Thymus (tissue), 11 donors: ENCODE measurements around the gene UBE4B. TPM values are rescaled to one million over a fixed set of nuclear protein-coding genes. Genes with fewer than 3 reads are reported as not detected.
A peak's percentile ranks its signal among the peaks of the same experiment; 100 is the strongest.
"Not testable (repeated sequence)": the region's sequence is repeated elsewhere in the genome, so short reads cannot be mapped to it uniquely, and the experiment has no call there.

ENCODE experiments used
- DNase-seq, 9 donors: peaks; one replicate each; pipeline ENCODE4 v3.0.0-alpha.2; 2013; ENCODE audit warnings: low spot score in 9 of 9, low read depth in 6 of 9, missing footprints in 1 of 9
- H3K27ac ChIP-seq, 2 donors: one replicate each; pipeline ENCODE4 v1.5.1; 2013; ENCODE audit warnings: control low read depth in 1 of 2, low read depth in 1 of 2, low read length in 1 of 2, mild to moderate bottlenecking in 1 of 2, moderate library complexity in 1 of 2
- H3K27me3 ChIP-seq, 2 donors: one replicate each; pipeline ENCODE4 v1.5.1; 2013; ENCODE audit warnings: low read length in 1 of 2; ENCODE audit not compliant: control insufficient read depth in 2 of 2, insufficient read depth in 1 of 2
- H3K36me3 ChIP-seq, 2 donors: one replicate each; pipeline ENCODE4 v1.5.1; 2013; ENCODE audit warnings: low read length in 1 of 2, mild to moderate bottlenecking in 1 of 2, moderate library complexity in 1 of 2; ENCODE audit not compliant: control insufficient read depth in 2 of 2, insufficient read depth in 2 of 2
- H3K4me1 ChIP-seq, 2 donors: one replicate each; pipeline ENCODE4 v1.5.1; 2013; ENCODE audit warnings: low read length in 2 of 2; ENCODE audit not compliant: control insufficient read depth in 2 of 2, insufficient read depth in 2 of 2
- H3K4me3 ChIP-seq, 2 donors: one replicate each; pipeline ENCODE4 v1.5.1; 2013; ENCODE audit warnings: low read length in 2 of 2, control low read depth in 1 of 2, mild to moderate bottlenecking in 1 of 2
- H3K9me3 ChIP-seq, 2 donors: one replicate each; pipeline ENCODE4 v1.5.1; 2013; ENCODE audit warnings: low read length in 1 of 2, mild to moderate bottlenecking in 1 of 2; ENCODE audit not compliant: control insufficient read depth in 2 of 2, insufficient read depth in 1 of 2
- WGBS: extraction: QIAGEN DNeasy Blood & Tissue Kit; methylation state at CpG from one replicate; pipeline ENCODE4 v1.1.7; 2013; 5-methylcytosine and 5-hydroxymethylcytosine counted together
- polyA plus RNA-seq: library from polyadenylated mRNA; stranded (reverse); fragments of 200-250 nt; gene quantifications from one replicate; pipeline ENCODE4 v1.2.3, GENCODE V29; 2013
- total RNA-seq: library from RNA; stranded (reverse); fragments of 120-200 nt; gene quantifications from one replicate; pipeline ENCODE4 v1.2.4, GENCODE V29; 2013
- donor health status: healthy.

UBE4B gene
- total and polyA plus RNA-seq, 2 donors, result 16.3 to 20.5 TPM

DNA sequence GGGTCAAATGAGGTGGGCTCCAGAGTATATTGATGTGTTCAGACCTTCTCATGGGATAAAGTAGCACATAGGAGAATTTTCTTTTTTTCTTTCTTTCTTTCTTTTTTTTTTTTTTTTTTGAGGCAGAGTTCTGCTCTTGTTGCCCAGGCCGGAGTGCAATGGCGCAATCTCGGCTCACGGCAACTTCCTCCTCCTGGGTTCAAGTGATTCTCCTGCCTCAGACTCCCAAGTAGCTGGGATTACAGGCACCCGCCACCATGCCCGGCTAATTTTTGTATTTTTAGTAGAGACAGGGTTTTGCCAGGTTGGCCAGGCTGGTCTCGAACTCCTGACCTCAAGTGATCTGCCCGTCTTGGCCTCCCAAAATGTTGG, 74.7 kb downstream of the UBE4B start:
- not testable (repeated sequence) for H3K4me1 ChIP-seq, H3K27me3 ChIP-seq, H3K4me3 ChIP-seq, DNase-seq, H3K9me3 ChIP-seq
- H3K36me3 ChIP-seq, result peaks cover 36 to 54% of the 10 kb centered on the region in 2 donors
- 95% methylated on average over 8 of the region's 8 CpGs for WGBS
- H3K27ac ChIP-seq, result peak overlapping the region; percentile 20 to 50

DNA sequence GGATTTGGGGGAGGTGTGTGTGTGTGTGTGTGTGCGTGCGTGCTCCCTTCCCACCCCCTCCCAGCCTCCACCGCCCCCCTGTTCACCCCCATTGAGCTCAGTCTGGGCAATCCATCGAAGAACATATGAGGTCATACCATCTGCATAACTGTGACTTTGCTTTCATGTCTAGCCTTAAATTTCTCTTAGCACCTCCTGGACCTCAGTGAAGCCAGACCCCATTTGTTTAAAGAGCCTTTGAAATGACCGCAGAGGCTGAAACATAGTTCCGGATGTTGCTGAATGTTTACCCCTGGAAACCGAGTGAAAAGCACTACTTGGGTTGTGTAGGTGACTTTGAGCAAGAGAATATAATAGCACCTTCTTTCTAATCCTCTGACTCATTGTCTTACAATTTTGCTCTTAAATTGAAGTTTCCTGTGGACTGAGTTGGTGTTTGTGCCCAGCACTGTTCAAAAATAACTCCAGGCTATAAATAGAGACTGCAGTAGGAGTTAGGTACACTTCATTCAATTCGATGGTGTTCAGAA, 75.4 kb downstream of the UBE4B start:
- peaks cover 38 to 48% of the 10 kb centered on the region in 2 donors for H3K36me3 ChIP-seq
- H3K4me3 ChIP-seq, result no peak overlapping the region
- H3K27ac ChIP-seq, result peak overlapping the region; percentile 37 to 42
- no peaks in the 10 kb centered on the region for H3K27me3 ChIP-seq
- H3K4me1 ChIP-seq, result peaks cover 0 to 5% of the 10 kb centered on the region in 2 donors
- H3K9me3 ChIP-seq, result no peaks in the 10 kb centered on the region
- 90% methylated on average over 8 of the region's 8 CpGs for WGBS
- no peak for DNase-seq

DNA sequence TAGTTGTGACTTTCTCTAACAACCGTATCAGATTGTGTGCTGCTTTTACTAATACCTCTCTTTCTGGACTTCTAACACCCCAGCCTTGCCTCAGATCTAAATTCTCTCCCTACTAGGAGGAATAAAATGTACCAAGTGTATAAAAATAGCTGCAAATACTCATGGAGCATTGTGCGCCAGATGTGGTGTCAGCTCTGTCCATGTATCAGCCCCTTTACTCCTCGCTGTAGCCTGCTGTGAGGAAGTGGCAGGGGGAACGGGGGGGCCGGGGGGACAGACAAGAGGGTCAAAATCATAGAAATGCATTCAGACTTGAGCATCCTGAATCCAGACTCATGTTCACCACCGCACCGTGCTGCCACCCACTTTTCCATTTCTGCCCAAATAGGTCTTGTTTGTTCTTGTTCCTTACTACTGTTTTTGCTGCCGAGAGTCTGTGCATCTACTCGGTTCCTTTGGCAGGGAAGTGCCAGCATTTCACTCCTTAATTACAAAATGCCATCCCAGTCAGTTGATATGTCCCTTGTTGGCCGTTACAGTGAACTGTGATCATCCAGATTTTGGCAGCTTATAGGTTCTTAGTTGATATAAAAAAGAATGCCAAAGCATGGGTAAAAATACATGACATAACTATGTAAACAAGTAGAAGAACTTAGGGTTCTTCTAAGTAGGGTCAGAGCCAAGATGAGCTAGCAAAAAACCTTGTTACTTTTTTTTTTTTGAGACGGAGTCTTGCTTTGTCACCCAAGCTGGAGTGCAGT, 76.4 kb downstream of the UBE4B start:
- H3K27me3 ChIP-seq, result no peaks in the 10 kb centered on the region
- DNase-seq, result no peak
- H3K4me3 ChIP-seq, result no peak overlapping the region
- WGBS, result 93% methylated on average over 11 of the region's 11 CpGs
- H3K4me1 ChIP-seq, result peaks cover 0 to 5% of the 10 kb centered on the region in 2 donors
- H3K9me3 ChIP-seq, result no peaks in the 10 kb centered on the region
- no peak overlapping the region for H3K27ac ChIP-seq
- peaks cover 35 to 49% of the 10 kb centered on the region in 2 donors for H3K36me3 ChIP-seq

DNA sequence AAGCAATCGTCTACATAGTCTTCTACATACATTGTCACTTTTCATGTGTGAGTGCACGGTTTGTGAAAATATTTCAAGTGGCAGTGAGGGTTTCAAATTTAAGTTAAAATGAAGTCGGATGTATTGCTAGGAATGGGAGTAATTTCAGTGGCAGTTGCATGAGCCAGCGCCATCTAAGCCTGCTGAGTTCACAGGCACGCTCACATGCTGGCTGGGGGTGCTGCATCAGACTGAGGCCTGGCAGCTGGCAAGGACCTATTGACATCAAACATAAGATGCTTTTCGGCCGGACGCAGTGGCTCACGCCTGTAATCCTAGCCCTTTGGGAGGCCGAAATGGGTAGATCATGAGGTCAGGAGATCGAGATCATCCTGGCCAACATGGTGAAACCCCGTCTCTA, 80.7 kb downstream of the UBE4B start:
- Histone ChIP-seq H3K27me3 (no peaks in the 10 kb centered on the region), H3K27ac (no peak overlapping the region), H3K4me3 (no peak overlapping the region), H3K4me1 (no peaks in the 10 kb centered on the region), H3K36me3 (peaks cover 28 to 41% of the 10 kb centered on the region in 2 donors), H3K9me3 (no peaks in the 10 kb centered on the region)
- 98% methylated on average over 12 of the region's 12 CpGs for WGBS
- DNase-seq, result no peak

DNA sequence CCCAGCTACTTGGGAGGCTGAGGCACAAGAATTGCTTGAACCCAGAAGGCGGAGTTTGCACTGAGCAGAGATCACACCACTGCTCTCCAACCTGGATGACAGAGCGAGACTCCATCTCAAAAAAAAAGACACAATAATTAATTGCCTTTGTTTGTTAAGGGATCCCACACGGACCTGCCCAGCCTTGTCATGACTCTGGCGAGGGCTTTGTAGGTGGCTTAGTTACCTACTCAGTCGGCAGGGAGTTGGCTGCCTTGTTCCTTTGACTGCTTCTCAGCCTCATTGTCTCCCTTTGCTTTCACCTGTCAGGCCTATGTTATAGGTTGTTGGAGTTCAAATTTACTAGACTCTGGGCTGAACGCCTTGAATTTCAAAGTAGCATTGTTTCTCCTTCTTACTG, 82.0 kb downstream of the UBE4B start:
- Histone ChIP-seq H3K4me3 (no peak overlapping the region), H3K27me3 (no peaks in the 10 kb centered on the region), H3K4me1 (no peaks in the 10 kb centered on the region), H3K36me3 (peaks cover 30 to 43% of the 10 kb centered on the region in 2 donors), H3K9me3 (no peaks in the 10 kb centered on the region), H3K27ac (no peak overlapping the region)
- no peak for DNase-seq
- WGBS, result 97% methylated on average over 6 of the region's 6 CpGs

DNA sequence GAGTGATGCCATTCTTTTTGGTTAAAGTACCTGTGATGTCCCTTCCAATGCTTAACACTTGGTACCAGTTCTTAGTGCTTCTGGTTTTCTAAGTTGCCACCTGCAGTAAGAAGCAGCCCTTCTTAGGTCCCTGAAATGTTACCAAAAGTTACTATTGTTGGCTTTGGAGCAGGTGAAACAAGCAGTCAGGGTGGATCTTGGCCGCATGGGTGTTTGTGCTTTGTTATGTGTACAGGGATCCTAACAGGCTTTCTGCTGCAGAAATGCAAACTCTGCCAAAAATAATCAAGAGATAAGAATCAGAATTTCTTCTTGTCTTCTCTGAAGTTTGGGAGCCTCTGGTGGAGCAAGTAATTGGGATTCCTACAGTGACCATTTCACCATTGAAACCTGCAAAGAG, 84.4 kb downstream of the UBE4B start:
- no peak overlapping the region for H3K27ac ChIP-seq
- H3K9me3 ChIP-seq, result no peaks in the 10 kb centered on the region
- peaks cover 34 to 44% of the 10 kb centered on the region in 2 donors for H3K36me3 ChIP-seq
- no peaks in the 10 kb centered on the region for H3K27me3 ChIP-seq
- WGBS, result 93% methylated on average over 1 of the region's 1 CpG
- no peaks in the 10 kb centered on the region for H3K4me1 ChIP-seq
- no peak for DNase-seq
- H3K4me3 ChIP-seq, result no peak overlapping the region

DNA sequence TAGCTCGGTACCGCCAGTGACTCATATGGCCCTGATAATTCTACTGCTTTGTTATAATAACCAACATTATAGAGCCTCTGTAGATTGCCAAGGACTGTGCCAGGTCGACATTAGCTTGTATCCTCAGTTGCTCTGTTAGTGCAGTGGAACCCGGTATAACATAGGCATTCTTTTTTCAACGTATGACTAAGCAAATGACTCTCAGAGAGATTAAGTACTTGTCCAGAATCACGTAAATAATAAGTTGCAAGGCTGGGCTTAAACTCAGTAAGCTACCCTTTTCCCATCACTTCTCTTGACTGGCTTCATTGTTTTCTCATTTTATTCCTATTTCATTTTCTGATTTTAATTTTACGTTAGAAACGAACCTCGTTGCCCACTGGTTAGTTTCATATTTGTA, 85.1 kb downstream of the UBE4B start:
- no peaks in the 10 kb centered on the region for H3K4me1 ChIP-seq
- H3K36me3 ChIP-seq, result peaks cover 33 to 44% of the 10 kb centered on the region in 2 donors
- no peak for DNase-seq
- H3K27me3 ChIP-seq, result no peaks in the 10 kb centered on the region
- no peaks in the 10 kb centered on the region for H3K9me3 ChIP-seq
- 98% methylated on average over 9 of the region's 9 CpGs for WGBS
- H3K4me3 ChIP-seq, result no peak overlapping the region
- H3K27ac ChIP-seq, result no peak overlapping the region

DNA sequence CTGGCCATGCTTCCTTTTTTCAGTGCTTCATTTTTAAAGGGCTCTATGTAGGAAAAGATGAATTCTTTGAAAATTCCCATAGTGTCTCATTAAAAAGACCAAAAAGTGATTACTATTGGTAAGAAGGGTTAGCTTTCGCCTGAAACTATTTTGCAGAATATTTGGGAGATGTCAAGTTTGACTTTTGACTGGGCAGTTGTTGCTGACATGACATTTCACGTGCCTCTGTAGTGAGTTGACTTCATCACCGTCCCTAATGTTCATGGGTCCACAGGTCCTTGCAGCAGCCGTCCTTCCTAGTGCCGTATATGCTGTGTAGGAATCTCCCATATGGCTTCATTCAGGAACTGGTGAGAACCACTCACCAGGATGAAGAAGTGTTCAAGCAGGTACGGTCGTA, 88.9 kb downstream of the UBE4B start:
- H3K36me3 ChIP-seq, result peaks cover 32 to 38% of the 10 kb centered on the region in 2 donors
- 99% methylated on average over 7 of the region's 7 CpGs for WGBS
- H3K4me1 ChIP-seq, result no peaks in the 10 kb centered on the region
- no peak overlapping the region for H3K4me3 ChIP-seq
- H3K27me3 ChIP-seq, result no peaks in the 10 kb centered on the region
- no peak for DNase-seq
- no peak overlapping the region for H3K27ac ChIP-seq
- H3K9me3 ChIP-seq, result no peaks in the 10 kb centered on the region

DNA sequence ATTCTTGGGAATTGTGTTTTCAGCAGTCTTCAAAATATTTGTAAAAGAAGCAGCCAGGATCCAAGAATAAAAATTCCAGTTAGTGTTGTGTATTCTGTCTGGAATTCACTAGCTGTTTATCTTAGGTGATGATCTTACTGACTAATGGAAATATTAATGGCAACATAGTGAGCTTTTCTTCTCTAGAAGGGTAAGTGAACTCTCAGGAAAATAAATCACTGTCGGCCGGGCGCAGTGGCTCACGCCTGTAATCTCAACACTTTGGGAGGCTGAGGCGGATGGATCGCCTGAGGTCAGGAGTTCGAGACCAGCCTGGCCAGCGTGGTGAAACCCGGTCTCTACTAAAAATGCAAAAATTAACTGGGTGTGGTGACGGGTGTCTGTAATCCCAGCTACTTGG, 90.2 kb downstream of the UBE4B start:
- Histone ChIP-seq H3K27ac (no peak overlapping the region), H3K27me3 (no peaks in the 10 kb centered on the region), H3K4me3 (no peak overlapping the region), H3K9me3 (no peaks in the 10 kb centered on the region), H3K36me3 (peaks cover 28 to 31% of the 10 kb centered on the region in 2 donors), H3K4me1 (no peaks in the 10 kb centered on the region)
- no peak for DNase-seq
- WGBS, result 98% methylated on average over 10 of the region's 10 CpGs
